ENCODE results near the gene UCP1.

- no peak for TF ChIP-seq POLR2AphosphoS5 (IDR thresholded peaks at IDR 0.05)
- TF ChIP-seq CTCF (IDR thresholded peaks at IDR 0.05) = no peak
- no peak for TF ChIP-seq POLR2A (IDR thresholded peaks at IDR 0.05)
Measured at GRCh38 chr4:140523370-140523856, 45.3 kb downstream of the UCP1 start.
